GM23248 (cell line): ENCODE results near the gene ZNF718. TPM values are rescaled to one million over a fixed set of nuclear protein-coding genes. Genes with fewer than 3 reads are reported as not detected.
"Not testable (repeated sequence)": the region's sequence is repeated elsewhere in the genome, so short reads cannot be mapped to it uniquely, and the experiment has no call there.

ENCODE experiments used
- DNase-seq: peaks from one replicate; pipeline ENCODE4 v3.0.0-alpha.2; 2015
- H2AFZ ChIP-seq: fragments of 200-600 bp; sonication (generic); 2 replicates; pipeline ENCODE4 v1.6.1; 2016; ENCODE audit warnings: antibody characterized with exemption
- H3F3A ChIP-seq: fragments of 200-600 bp; sonication (generic); 2 replicates; pipeline ENCODE4 v1.6.1; 2016; ENCODE audit warnings: mild to moderate bottlenecking, antibody characterized with exemption, mixed run types; ENCODE audit not compliant: insufficient read depth
- H3K27ac ChIP-seq: fragments of 200-600 bp; sonication (generic); 2 replicates; pipeline ENCODE4 v1.5.1; 2016; ENCODE audit warnings: mild to moderate bottlenecking
- H3K27me3 ChIP-seq: fragments of 200-600 bp; sonication (generic); replicated peaks from 2 replicates; pipeline ENCODE4 v1.6.1; 2016; ENCODE audit warnings: mild to moderate bottlenecking; ENCODE audit not compliant: insufficient read depth
- H3K36me3 ChIP-seq: fragments of 200-600 bp; sonication (generic); 2 replicates; pipeline ENCODE4 v1.6.1; 2016; ENCODE audit warnings: low read depth, mild to moderate bottlenecking
- H3K4me1 ChIP-seq: fragments of 200-600 bp; sonication (generic); 2 replicates; pipeline ENCODE4 v1.6.1; 2016; ENCODE audit warnings: mild to moderate bottlenecking; ENCODE audit not compliant: insufficient read depth
- H3K4me2 ChIP-seq: fragments of 200-600 bp; sonication (generic); one replicate; pipeline ENCODE4 v1.6.1; 2016; ENCODE audit warnings: mild to moderate bottlenecking; ENCODE audit not compliant: unreplicated experiment
- H3K4me3 ChIP-seq: fragments of 200-600 bp; sonication (generic); 2 replicates; pipeline ENCODE4 v1.5.1; 2016; ENCODE audit warnings: mild to moderate bottlenecking
- H3K79me2 ChIP-seq: fragments of 200-600 bp; sonication (generic); 2 replicates; pipeline ENCODE4 v1.6.1; 2016; ENCODE audit warnings: mild to moderate bottlenecking; ENCODE audit not compliant: insufficient read depth
- H3K9ac ChIP-seq: fragments of 200-600 bp; sonication (generic); 2 replicates; pipeline ENCODE4 v1.6.1; 2016; ENCODE audit warnings: mild to moderate bottlenecking
- H3K9me2 ChIP-seq: fragments of 200-600 bp; sonication (generic); 2 replicates; pipeline ENCODE4 v1.6.1; 2016; ENCODE audit warnings: mixed run types, mild to moderate bottlenecking, moderate library complexity; ENCODE audit not compliant: insufficient read depth
- H3K9me3 ChIP-seq: fragments of 200-600 bp; sonication (generic); one replicate; pipeline ENCODE4 v1.6.1; 2017; ENCODE audit warnings: low read depth
- H4K20me1 ChIP-seq: fragments of 200-600 bp; sonication (generic); 2 replicates; pipeline ENCODE4 v1.6.0; 2016; ENCODE audit not compliant: insufficient read depth
- EZH2 ChIP-seq: fragments of 200-600 bp; sonication (generic); IDR thresholded peaks from 2 replicates; pipeline ENCODE4 v1.6.1; 2018; ENCODE audit warnings: antibody characterized with exemption, mild to moderate bottlenecking; ENCODE audit not compliant: insufficient read depth, poor library complexity, severe bottlenecking
- EZH2phosphoT487 ChIP-seq: fragments of 200-600 bp; sonication (generic); IDR thresholded peaks from 2 replicates; pipeline ENCODE4 v1.6.1; 2018; ENCODE audit warnings: antibody characterized with exemption, moderate library complexity, mild to moderate bottlenecking, low read depth; ENCODE audit not compliant: insufficient read depth
- WGBS, 2 experiments: methylation state at CpG; one replicate each; pipeline ENCODE4 v1.1.6; 2015 to 2017; ENCODE audit warnings: low lambda C conversion rate in 2 of 2, low coverage in 1 of 2; ENCODE audit errors: missing lambda C conversion rate in 2 of 2; 5-methylcytosine and 5-hydroxymethylcytosine counted together
- in situ Hi-C: fragments of 300-500 bp; cut with MboI; formaldehyde crosslinking; loops from 2 replicates; pipeline ENCODE4 v1.15.0; 2020
- polyA plus RNA-seq: library from polyadenylated mRNA; unstranded; fragments of >200 nt; fragmentation: Nextera tagmentation; extraction: Ambion mirVana; gene quantifications from 2 replicates; pipeline ENCODE4 v1.2.1, GENCODE V29; 2016
- total RNA-seq: library from RNA; depleted of rRNA; stranded (reverse); fragments of >200 nt; shearing (Covaris generic); gene quantifications from 2 replicates; pipeline ENCODE4 v1.2.3, GENCODE V29; 2014

ZNF718 gene
- total and polyA plus RNA-seq, 2 experiments from 2014 or later = 2.7 to 5.8 TPM

DNA sequence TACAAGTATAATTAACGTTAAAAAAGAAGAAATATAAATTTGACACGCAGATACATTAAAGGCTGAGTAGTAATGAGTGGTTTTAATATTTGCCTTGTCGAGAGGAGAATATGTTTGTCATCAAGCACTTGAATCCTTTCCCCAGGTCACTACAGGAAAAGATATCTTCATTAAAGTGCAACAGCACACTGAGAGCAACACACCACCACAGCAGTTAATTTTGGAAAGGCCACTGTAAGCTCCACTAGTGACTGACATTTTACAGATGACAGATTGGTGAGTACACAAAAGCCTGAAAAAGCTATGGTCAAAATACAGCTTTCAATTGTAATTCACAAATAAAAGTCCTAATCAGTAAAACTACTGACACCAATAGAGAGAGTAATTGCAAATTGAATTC is 76.6 kb downstream of the ZNF718 start:
- H3K27ac ChIP-seq = no peak overlapping the region
- DNase-seq = no peak
- H3K4me1 ChIP-seq = no peaks in the 10 kb centered on the region
- H3K4me3 ChIP-seq = no peak overlapping the region
- H2AFZ ChIP-seq = no peak overlapping the region
- in situ Hi-C loops = no loop called here
- H3K9me2 ChIP-seq = no peaks in the 10 kb centered on the region
- 61 to 62% methylated on average over 3 of the region's 3 CpGs for WGBS, 2 experiments
- no peaks in the 10 kb centered on the region for H3K79me2 ChIP-seq
- no peaks in the 10 kb centered on the region for H3K36me3 ChIP-seq
- no peak overlapping the region for H3K9ac ChIP-seq
- no peaks in the 10 kb centered on the region for H3K27me3 ChIP-seq
- no peak overlapping the region for H3K4me2 ChIP-seq
- no peaks in the 10 kb centered on the region for H3F3A ChIP-seq
- TF ChIP-seq EZH2 (no peak), EZH2phosphoT487 (no peak)
- no peaks in the 10 kb centered on the region for H3K9me3 ChIP-seq
- no peaks in the 10 kb centered on the region for H4K20me1 ChIP-seq

DNA sequence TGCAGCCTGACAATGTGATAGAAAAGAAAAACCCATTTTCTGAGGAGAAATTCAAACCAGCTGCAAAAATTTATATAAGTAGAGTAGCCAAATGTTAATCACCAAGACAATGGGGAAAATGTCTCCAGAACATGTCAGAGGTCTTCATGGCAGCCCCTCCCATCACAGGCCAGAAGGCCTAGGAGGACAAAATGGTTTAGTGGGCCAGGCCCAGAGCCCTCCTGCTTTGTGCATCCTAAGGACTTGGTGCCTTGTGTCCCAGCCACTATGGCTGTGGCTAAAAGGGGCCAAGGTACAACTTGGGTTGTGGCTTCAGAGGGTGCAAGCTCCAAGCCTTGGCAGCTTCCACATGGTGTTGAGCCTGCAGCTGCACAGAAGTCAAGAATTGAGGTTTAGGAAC is 78.5 kb downstream of the ZNF718 start:
- H3K79me2 ChIP-seq, H3K4me2 ChIP-seq, H4K20me1 ChIP-seq, H3K27ac ChIP-seq, H3K9me3 ChIP-seq, H2AFZ ChIP-seq, H3K4me1 ChIP-seq, H3K36me3 ChIP-seq, H3F3A ChIP-seq, in situ Hi-C loops, H3K4me3 ChIP-seq, H3K9ac ChIP-seq, DNase-seq, H3K27me3 ChIP-seq, H3K9me2 ChIP-seq: not testable (repeated sequence)

GRCh38 chr4:205097-205756 is 80.9 kb downstream of the ZNF718 start:
- TF ChIP-seq EZH2phosphoT487 (no peak), EZH2 (no peak)
- no peaks in the 10 kb centered on the region for H3K27me3 ChIP-seq
- no peaks in the 10 kb centered on the region for H3K79me2 ChIP-seq
- no peaks in the 10 kb centered on the region for H3F3A ChIP-seq
- no peaks in the 10 kb centered on the region for H3K9me2 ChIP-seq
- no peak overlapping the region for H3K4me2 ChIP-seq
- H3K27ac ChIP-seq = no peak overlapping the region
- no peaks in the 10 kb centered on the region for H3K9me3 ChIP-seq
- H3K4me1 ChIP-seq = no peaks in the 10 kb centered on the region
- H3K9ac ChIP-seq = no peak overlapping the region
- no peaks in the 10 kb centered on the region for H4K20me1 ChIP-seq
- 88 to 92% methylated on average over 18 to 24 of the region's 24 CpGs for WGBS, 2 experiments
- in situ Hi-C loops = no loop called here
- H2AFZ ChIP-seq = no peak overlapping the region
- H3K4me3 ChIP-seq = no peak overlapping the region
- DNase-seq = no peak
- H3K36me3 ChIP-seq = no peaks in the 10 kb centered on the region

DNA sequence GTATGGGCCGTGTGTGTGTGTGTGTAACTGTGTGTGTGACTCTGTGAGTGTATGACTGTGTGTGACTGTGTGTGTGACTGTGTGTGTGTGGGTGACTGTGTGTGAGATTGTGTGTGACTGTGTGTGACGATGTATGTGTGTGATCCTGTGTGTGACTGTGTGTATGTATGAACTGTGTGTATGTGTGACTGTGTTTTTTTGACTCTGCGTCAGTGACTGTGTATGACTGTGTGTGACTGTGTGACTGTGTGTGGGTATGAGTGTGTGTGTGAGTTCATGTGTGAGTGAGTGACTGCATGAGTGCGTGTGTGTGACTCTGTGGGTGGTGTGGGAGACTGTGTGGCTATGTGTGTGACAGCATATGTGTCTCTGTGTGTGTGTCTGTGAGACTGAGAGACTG is 81.8 kb downstream of the ZNF718 start:
- 74 to 84% methylated on average over 4 of the region's 4 CpGs for WGBS, 2 experiments

DNA sequence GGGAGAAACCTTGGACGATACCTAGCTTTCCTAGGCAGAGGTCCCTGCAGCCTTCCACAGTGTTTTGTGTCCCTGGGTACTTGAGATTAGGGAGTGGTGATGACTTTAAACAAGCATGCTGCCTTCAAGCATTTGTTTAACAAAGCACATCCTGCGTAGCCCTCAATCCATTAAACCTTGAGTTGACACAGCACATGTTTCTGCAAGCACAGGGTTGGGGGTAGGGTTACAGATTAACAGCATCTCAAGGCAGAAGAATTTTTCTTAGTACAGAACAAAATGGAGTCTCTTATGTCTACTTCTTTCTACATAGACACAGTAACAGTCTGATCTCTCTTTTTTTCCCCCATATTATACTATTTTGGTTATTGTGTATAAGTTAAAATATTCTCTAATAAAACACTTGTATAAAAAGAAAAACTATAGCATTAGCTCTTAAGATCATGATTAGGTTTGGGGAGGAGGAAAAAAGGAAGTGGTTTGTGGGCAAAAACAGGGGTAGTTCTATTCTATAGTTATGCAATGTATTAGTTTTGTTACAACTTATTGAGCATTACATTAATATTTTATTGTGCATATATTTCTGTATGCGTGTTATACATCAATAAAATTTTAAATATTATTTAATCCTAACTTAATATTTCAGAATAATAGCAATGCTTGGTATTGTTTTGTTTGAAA is 84.3 kb downstream of the ZNF718 start:
- H3K4me1 ChIP-seq, H3K36me3 ChIP-seq, H4K20me1 ChIP-seq, DNase-seq, H3K9me2 ChIP-seq, H3K9me3 ChIP-seq, H3K79me2 ChIP-seq, H3K4me2 ChIP-seq, H3K9ac ChIP-seq, H3K4me3 ChIP-seq, H2AFZ ChIP-seq, H3F3A ChIP-seq, in situ Hi-C loops, H3K27ac ChIP-seq, H3K27me3 ChIP-seq: not testable (repeated sequence)
- WGBS, 2 experiments = 62 to 72% methylated on average over 3 of the region's 3 CpGs

More for the DNA sequence above, 81.8 kb downstream of the ZNF718 start:
- no peak overlapping the region for H3K9ac ChIP-seq
- TF ChIP-seq EZH2phosphoT487 (no peak), EZH2 (no peak)
- no peaks in the 10 kb centered on the region for H3K36me3 ChIP-seq
- H2AFZ ChIP-seq = no peak overlapping the region
- H4K20me1 ChIP-seq = no peaks in the 10 kb centered on the region
- H3K9me3 ChIP-seq = no peaks in the 10 kb centered on the region
- no peaks in the 10 kb centered on the region for H3K79me2 ChIP-seq
- DNase-seq = no peak
- H3F3A ChIP-seq = no peaks in the 10 kb centered on the region
- H3K27me3 ChIP-seq = no peaks in the 10 kb centered on the region
- H3K4me2 ChIP-seq = no peak overlapping the region
- H3K9me2 ChIP-seq = no peaks in the 10 kb centered on the region
- in situ Hi-C loops = no loop called here
- H3K4me3 ChIP-seq = no peak overlapping the region
- H3K4me1 ChIP-seq = no peaks in the 10 kb centered on the region
- H3K27ac ChIP-seq = no peak overlapping the region
